ENCODE data around the gene CEP41. TPM values are rescaled to one million over a fixed set of nuclear protein-coding genes. Genes with fewer than 3 reads are reported as not detected.

Gene CEP41
- total and polyA plus RNA-seq, 10 of the 15 experiments (the other 5 are each of a cell fraction or from before 2014, with no cell fraction given), result 11.4 to 43.0 (median 24.7) TPM

- TF ChIP-seq RELB (IDR thresholded peaks at IDR 0.05; ENCODE audit: low read depth), result peak; percentile 21; the same call in 1 of the 2 replicates
- TF ChIP-seq CBFB (IDR thresholded peaks at IDR 0.05; ENCODE audit: low read depth), result no peak
- 0 out of 2 replicates have a peak, but pooled peaks have one; percentile 41 for TF ChIP-seq CREM (IDR thresholded peaks at IDR 0.05; ENCODE audit: low read depth)
- TF ChIP-seq E4F1 (IDR thresholded peaks at IDR 0.05; ENCODE audit: borderline replicate concordance, partially characterized antibody), result no peak
- TF ChIP-seq SUZ12 (IDR thresholded peaks at IDR 0.05; ENCODE audit: unreplicated experiment), result no peak
- TF ChIP-seq RAD51 (IDR thresholded peaks at IDR 0.05), result no peak
- TF ChIP-seq SPI1 (IDR thresholded peaks at IDR 0.05; ENCODE audit: borderline replicate concordance, insufficient read depth, low read depth, low read length), result no peak
- TF ChIP-seq SMC3 (IDR thresholded peaks at IDR 0.05; ENCODE audit: borderline replicate concordance, low read length), result no peak
- peak; percentile 58; the same call in 1 of the 2 replicates for TF ChIP-seq POLR2A (IDR thresholded peaks at IDR 0.05; ENCODE audit: low read depth, low read length)
- no peak for TF ChIP-seq FOS (IDR thresholded peaks at IDR 0.05; ENCODE audit: borderline replicate concordance, extremely low read depth, insufficient read length)
- no peak for TF ChIP-seq CEBPZ (IDR thresholded peaks at IDR 0.05; ENCODE audit: low read depth, low read length)
- TF ChIP-seq NFXL1 (IDR thresholded peaks at IDR 0.05; ENCODE audit: borderline replicate concordance), result no peak
- no peak for TF ChIP-seq STAT1 (conservative IDR thresholded peaks at IDR 0.05)
- no peak for TF ChIP-seq NBN (IDR thresholded peaks at IDR 0.05)
- TF ChIP-seq STAT3 (IDR thresholded peaks at IDR 0.05; ENCODE audit: low read depth, low read length), result no peak
- TF ChIP-seq HCFC1 (IDR thresholded peaks at IDR 0.05; ENCODE audit: low read length), result no peak
- TF ChIP-seq SMAD5 (IDR thresholded peaks at IDR 0.05; ENCODE audit: low read depth), result peak; percentile 55; the same call in 1 of the 2 replicates
- TF ChIP-seq IRF3 (IDR thresholded peaks at IDR 0.05), result no peak
- no peak for TF ChIP-seq CHD4 (IDR thresholded peaks at IDR 0.05)
- no peak for TF ChIP-seq ATF3 (IDR thresholded peaks at IDR 0.05; ENCODE audit: borderline replicate concordance, extremely low read depth, low read depth, low read length)
- TF ChIP-seq TCF3 (IDR thresholded peaks at IDR 0.05; ENCODE audit: borderline replicate concordance, insufficient read depth, low read depth, low read length), result peak; percentile 86
- no peak for TF ChIP-seq HDGF (IDR thresholded peaks at IDR 0.05)
Observed at GRCh38 chr7:130365511-130366441, 75.0 kb downstream of the CEP41 start (continued).

All from GM12878 (cell line).